WTC11 (cell line): ENCODE results near the gene CKB.

Experiments
- CREM ChIP-seq: sonication (generic); formaldehyde crosslinking; IDR thresholded peaks from 2 replicates; pipeline ENCODE4 v1.8.1; 2022; ENCODE audit warnings: mild to moderate bottlenecking, missing genetic modification reagents, moderate library complexity
- CTCF ChIP-seq: fragments of 200-600 bp; IDR thresholded peaks from 2 replicates; pipeline ENCODE4 v1.8.0; 2022; ENCODE audit warnings: antibody characterized with exemption
- NFE2L1 ChIP-seq: sonication (generic); formaldehyde crosslinking; IDR thresholded peaks from 2 replicates; pipeline ENCODE4 v1.8.1; 2023; ENCODE audit warnings: missing genetic modification reagents
- NR2C2 ChIP-seq: sonication (generic); formaldehyde crosslinking; IDR thresholded peaks from 2 replicates; pipeline ENCODE4 v1.8.0; 2022; ENCODE audit warnings: mild to moderate bottlenecking, missing genetic modification reagents

- no peak for TF ChIP-seq CTCF
- TF ChIP-seq NR2C2: no peak
- no peak for TF ChIP-seq NFE2L1
- TF ChIP-seq CREM (CRISPR knock-in tag): no peak
These were observed 7.8 kb downstream of the CKB start for GRCh38 chr14:103514596-103515421.
